Pulmonary artery endothelial cell (primary cell): ENCODE measurements around the gene ARHGEF37. TPM values are rescaled to one million over a fixed set of nuclear protein-coding genes. Genes with fewer than 3 reads are reported as not detected.
"Not testable (repeated sequence)": the region's sequence is repeated elsewhere in the genome, so short reads cannot be mapped to it uniquely, and the experiment has no call there.

Experiments
- DNase-seq: peaks from one replicate; pipeline ENCODE4 v3.0.0-alpha.2; 2011; ENCODE audit warnings: low read depth, low spot score
- total RNA-seq: library from RNA; depleted of rRNA; stranded (reverse); fragments of >200 nt; gene quantifications from 2 replicates; pipeline ENCODE4 v1.2.3, GENCODE V29; 2014

The ARHGEF37 gene
- total RNA-seq, 1 donor from 2014 or later = 9.2 TPM

DNA sequence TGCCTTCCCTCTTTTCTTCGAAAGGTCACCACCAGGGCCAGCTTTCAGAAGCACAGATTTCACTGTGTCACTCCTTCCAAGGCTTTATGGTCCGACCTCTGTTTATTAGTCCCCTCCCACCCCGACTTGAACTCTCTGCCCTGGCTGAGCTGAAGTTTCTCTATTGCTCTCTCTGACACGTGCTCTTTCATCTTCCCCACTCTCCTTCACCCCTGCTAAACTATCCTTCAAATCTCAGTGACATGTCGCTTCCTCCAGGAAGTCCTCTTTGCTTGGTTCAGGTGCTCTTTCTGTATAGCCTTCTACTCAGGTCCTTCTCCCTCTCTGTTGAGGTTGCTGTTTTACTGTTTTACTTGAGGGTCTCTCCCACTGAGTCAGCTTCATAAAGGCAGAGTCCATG, 64.4 kb downstream of the ARHGEF37 start:
- no peak for DNase-seq

DNA sequence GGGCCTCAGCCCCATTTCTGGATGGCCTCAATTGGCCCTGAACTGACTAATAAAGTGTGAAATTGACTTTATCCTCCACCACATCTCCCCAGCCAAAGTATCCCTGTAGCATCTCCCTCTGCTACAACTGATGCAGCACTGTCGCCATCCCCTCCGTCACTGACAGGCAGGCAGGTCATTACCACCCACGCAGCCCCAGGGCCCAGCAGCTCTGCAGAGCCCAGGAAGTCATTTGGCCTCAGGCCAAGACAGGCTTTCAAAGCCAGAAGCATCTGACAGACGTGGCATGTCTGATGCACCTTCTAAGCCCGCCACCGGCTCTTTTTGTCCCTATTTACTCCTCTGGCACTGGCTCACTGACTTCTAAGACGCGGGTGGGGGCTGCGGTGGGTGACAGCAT, 65.3 kb downstream of the ARHGEF37 start:
- no peak for DNase-seq

DNA sequence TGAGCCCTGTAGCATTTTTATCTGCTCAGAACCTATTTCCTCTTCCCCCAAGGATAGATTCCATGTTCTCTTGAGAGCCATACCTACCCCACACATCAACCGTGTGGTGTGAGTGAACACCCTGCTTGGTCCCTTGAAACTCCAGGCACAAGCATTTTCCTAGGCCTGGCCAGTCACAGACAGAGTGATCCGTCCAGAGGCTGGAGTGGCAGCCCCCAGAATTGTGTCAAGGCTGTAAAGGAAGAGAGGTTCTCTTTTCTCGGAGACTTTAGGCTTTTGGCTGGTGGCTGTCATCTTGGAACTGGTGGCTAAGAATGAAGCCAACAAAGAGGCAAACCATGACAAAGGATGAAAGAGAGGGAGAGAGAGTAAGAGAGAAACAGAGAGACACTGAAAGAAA, 66.0 kb downstream of the ARHGEF37 start:
- no peak for DNase-seq

DNA sequence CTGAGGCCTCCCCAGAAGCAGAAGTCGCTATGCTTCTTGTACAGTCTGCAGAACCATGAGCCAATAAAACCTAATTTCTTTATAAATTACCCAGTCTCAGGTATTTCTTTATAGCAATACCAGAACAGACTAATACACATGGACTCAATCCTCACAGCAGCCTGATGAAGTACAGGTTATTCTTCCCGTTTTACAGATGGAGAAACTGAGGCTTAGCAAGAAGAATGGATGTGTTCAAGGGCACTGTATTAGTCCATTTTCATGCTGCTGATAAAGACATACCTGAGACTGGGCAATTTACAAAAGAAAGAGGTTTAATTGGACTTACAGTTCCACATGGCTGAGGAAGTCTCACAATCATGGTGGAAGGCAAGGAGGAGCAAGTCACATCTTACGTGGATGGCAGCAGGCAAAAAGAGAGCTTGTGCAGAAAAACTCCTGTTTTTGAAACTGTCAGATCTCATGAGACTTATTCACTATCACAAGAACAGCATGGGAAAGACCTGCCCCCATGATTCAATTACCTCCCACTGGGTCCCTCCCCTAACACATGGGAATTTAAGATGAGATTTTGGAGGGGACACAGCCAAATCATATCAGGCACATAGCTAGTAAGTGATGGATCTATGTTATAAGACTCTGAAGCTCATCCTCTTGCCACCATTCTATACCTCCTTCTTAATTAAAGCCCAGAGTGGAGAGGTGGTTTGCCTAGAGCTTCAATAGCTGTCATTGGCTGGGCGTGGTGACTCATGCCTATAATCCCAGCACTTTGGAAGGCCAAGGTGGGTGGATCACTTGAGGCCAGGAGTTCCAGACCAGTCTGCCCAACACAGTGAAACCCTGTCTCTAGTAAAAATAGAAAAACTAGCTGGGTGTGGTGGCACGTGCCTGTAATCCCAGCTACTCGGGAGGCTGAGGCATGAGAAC, 67.4 kb downstream of the ARHGEF37 start:
- not testable (repeated sequence) for DNase-seq

DNA sequence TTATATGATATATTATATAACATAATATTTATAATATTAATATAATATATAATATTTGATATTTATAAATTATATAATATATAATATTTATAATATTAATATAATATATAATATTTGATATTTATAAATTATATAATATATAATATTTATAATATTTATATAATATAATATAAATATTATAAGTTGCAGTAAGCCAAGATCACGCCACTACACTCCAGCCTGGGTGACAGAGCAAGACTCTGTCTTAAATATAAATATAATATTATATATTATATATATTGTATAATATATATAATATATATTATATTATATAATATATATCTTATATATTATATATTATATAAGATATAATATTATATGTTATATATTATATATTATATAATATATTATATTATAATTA, 68.4 kb downstream of the ARHGEF37 start:
- not testable (repeated sequence) for DNase-seq

DNA sequence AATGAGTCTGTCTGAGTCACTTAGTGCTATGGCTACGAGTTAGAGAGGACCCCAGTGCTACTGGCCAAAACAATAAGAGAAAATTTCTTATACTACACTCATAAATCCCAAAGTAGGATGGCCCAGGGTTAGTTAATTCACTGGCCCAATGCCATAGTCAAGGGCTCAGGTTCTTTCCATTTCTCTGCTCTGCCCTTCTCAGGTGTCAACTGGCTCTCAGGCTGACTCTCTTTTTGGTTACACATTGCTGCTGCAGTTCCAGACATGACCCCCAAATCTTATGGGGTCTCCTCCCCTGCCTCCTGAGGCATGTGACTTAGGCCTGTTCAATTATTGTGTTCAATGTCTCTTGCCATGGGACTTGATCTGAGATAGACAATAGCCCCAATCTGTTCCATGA, 70.4 kb downstream of the ARHGEF37 start:
- no peak for DNase-seq

DNA sequence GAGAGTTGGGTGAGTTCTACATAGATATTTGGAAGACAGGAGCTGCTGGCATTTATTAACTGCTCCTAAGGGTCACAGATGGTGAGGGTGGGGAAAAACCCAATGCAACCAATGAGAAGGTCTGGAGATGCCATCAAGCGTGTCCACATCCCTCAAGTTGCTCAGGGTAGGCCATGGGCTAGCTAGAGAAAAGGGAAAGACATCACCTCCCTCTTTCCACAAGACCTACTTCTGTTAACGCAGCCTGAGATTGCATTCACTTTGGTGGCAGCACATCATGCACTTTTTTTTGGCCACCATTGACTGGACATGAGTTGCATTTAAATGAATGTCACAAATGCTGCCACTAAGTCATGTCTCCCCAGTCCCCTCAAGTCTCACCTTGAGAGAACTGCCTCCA, 71.4 kb downstream of the ARHGEF37 start:
- no peak for DNase-seq

DNA sequence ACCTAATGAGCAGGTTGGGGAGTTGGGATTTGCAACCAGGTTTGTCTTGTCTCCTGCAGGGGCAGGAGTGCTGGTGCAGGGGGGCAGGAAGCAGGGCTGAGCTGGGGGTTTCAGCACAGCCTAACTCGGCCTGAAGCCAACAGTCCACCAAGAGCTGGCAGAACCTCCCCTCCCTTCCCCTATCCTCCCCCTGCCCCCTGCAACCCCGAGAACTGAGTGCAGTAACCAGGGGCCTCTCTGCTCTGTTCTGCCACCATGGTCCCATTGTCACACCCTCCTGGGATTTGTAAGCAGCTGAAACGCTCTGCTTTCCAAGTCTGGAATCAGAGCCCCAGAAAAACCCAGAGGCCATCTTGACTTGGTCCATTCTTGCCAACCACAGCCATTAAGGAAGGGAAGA, 72.9 kb downstream of the ARHGEF37 start:
- DNase-seq = no peak

DNA sequence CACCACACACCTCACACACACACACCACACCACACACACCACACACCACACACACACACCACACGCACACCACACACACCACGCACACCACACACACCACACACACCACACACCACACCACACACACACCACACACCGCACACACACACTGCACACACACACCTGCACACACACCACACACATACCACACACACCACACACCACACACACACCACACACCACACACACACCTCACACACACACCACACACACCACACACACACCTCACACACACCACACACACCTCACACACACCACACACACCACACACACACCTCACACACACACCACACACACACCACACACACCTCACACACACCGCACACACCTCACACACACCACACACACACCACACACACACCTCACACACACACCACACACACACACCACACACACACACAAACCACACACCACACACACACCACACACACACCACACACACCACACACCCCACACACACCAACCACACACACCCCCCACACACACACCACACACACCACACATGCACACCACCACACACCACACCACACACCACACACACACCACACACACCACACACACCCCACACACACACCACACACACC, 73.7 kb downstream of the ARHGEF37 start:
- DNase-seq = no peak

DNA sequence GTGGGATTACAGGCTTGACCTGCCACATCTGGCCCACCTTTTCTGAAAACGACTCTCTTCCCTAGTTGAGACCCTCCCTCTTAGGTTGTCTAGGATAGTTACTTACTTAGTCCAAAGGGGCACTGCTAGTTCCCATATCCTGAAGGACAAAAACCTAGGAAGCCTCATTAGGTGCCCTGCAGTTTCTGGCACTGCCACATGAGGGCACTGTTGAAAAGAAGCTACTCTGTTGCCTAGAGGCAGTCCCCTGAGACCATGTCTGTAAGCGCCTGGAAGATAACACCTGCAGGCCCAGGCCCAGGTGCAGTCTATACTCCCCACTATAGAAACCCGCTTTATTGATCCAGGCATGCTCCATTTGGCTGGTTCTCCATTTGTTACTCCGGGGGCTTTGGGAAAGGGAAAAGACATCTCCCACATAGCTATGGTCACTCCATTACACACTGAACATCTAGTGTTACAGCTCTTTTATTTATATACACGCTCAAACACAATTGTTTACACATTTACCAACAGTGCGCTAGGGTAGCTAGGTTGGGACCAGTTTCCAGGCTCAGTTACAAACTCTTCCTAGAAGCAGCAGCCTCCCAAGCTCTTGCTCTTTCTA, 75.4 kb downstream of the ARHGEF37 start:
- DNase-seq = no peak

DNA sequence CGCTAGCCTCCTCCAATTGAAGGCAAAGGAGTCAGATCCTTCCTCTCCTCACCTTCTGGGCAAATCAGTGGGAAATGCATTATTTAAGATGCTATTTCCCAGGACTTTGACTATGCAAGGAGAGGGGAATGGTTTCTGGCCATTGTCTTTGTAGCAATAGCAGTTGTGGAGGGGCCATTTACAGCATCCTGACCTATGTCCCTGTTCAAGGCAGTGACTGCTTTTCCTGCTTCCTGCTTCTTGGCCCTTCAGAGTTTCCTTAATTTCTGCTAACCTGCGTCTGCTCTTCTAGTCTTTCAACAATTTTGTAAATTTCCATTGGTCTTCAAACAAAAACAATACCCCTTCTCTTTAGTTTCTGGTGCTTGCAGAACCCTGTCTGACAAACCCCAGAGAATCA, 76.0 kb downstream of the ARHGEF37 start:
- no peak for DNase-seq

DNA sequence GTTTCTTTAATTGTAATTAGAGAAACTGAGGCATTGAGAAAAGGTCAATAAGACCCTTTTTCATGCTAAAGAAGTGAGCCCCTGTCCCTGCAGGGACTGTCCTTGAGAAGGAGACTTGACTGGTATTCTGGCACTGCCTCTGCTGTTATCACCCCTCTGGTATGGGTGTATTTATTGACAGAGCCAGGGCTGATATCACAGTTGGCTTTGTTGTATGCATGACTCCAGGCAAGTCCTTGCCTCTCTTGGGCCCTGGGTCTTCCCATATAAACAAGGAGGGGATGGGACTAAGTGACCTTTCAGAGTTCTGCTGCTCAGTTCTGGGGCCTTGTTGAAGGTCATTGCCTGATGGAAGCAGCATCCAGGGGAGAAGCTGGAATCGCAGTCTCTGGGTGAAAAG, 77.0 kb downstream of the ARHGEF37 start:
- no peak for DNase-seq

DNA sequence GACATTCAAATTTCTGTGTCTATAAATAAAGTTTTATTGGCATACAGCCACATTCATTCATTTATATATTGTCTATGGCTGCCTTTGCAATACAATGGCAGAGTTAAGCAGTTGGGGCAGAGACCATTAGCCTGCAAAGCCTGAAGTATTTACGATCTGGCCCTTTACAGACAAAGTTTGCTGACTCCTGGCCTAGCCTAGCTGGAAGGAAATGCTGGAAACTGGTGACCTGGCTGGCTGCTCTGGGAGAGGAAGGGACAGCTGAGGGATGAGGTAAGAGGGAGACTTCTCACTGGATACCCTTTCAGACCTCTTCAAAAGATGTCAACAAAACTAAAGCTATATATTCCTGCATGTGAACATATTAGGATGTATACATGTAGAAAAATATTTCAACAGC, 82.8 kb downstream of the ARHGEF37 start:
- no peak for DNase-seq

DNA sequence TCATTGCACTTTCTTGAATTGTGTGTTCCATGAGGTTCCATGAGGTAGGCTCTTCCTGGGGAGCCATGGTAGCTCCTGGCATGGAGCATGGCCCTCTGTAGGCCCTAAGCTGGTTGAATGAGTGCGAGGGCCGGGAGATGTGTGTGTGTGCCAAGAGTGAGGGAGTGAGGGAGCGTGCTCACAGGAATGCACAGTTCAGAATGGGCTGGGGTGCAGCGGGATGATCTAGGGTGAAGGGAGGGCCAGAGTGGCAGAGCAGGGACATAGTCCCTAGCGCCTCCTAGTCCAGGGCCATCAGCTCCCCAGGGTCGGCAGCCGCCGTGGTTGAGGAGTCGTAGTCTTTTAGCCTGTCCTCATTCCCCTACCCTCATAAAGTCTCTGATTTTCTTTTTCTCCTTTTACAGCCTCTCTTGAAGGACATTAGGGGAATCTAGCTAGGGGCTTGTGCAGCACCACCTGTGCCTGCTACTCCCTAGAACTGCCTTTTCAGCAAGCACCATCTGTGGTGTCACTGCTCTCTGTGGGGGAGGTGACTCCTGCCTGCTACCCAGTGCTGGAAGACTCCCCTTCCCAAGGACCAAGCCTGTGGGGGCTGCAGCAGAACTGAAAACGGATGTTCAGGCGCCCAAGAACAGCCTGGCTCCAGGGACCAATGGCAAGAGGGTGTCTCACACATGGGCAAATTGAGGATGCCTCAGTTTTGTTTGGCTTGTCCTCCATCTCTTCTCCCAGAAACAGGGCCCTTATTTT, 83.5 kb downstream of the ARHGEF37 start:
- no peak for DNase-seq

DNA sequence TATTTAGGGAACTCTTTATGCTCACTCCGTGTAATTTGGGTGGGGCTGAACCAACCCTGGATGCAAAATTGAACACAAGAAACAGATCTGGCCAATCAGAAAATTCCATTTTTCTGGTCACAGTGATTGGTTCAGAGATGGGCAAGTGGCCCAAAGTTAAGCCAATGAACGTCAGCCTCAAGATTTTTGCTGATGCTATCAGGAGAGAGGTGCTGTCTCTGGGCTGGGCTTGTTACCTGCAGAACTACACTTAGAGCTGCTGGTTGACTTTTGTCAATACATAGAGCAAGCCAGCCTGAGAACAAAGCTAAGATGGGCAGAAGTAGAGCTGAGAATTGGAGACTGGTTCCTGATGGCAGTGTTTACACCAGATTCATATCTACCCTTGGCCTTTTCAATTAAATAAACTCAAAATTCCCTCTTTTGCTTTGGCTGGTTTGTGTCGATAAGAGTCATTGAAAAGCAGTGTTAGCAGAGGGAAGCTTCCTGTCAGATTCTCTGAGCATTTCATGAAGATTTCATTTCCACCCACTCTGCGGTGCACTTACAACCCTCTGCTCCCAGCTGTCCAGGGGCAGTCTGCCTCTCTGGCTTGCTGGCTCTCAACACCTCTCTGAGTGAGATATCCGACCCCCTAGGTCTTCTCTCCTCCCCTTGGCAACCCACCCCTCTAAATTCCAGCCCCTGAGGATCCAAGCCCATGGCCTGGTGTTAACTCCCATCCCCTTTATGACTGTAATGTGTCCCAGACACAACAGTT, 84.3 kb downstream of the ARHGEF37 start:
- no peak for DNase-seq

DNA sequence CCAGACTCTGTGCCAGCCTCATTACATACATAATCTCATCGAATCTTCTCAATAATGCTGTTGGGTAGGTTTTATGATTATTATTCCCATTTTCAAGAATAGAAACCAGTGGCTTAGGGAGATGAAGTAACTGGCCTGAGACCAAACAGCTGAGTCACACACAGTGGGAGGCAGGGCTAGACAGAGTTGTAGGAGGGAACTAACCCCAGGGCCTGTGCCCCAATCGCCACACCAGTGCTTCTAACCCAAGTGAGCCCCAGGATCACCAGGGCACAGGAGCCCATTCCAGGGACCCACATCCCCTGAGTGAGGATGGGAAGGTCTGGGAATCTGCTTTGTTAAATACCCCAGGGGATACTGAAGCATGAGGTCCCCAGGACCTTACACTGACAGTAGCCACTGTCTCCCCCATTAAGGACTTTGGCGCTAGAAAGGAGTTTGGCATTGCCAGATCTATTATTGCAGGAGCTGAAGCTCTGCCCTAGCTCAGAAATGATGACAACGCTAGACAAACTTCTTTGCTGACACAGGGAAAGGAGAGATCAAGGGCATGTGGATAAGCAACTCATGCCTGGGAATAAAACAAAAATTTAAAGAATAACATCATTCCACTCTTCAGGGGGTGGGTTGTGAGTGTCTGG, 85.0 kb downstream of the ARHGEF37 start:
- no peak for DNase-seq

DNA sequence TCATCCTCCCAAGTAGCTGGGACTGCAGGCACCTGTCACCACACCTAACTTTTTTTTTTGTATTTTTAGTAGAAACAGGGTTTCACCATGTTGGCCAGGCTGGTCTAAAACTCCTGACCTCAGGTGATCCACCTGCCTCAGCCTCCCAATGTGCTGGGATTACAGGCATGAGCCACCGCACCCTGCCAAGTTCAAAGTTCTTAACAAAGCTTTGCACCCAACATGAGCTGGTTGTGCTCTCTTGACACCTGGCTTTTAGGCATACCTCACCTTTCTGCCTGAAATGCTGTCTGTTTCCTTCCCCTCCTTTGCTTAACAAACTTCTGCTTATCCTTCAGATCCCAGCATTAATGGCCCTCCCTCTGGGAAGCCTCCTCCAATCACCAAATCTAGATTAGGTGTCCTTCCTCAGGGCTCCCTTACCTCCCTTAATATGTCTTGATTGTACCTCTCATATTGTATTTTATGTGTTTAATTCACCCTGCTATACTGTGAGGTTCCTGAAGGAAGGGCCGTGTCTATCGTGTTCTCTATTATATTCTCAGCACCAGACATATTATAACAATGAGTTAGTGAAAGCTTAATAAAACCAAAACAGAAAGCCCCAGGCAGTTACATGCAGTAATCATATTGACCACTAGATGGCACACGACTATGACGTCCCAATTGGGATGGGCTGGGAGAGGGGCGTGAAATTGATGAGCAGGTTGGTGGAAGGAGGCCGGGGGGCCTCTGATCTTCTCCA, 86.0 kb downstream of the ARHGEF37 start:
- DNase-seq = no peak

DNA sequence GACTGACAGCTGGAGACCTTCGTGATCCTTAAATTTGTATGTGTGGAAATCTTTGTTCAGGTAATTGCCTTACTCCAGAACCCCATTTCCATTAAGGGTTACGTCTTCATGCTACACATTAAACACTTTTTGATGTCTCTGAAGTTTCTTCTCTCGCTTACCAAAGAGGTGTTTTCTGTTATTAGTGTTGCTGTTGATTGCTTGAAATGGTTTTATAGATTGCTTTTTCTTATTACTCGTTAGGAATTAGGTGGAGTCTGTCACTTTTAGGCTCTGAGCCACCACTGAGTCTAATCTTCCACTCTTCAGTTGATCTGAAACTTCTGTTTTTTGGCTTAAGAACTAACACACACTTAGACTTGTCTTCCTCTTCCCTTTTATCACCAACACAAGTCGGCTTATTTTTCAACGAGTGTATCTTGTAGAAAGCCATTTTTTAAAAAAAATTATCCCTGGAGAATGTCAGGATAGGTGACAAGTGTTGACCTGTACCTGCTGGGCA, 86.6 kb downstream of the ARHGEF37 start:
- DNase-seq = no peak

DNA sequence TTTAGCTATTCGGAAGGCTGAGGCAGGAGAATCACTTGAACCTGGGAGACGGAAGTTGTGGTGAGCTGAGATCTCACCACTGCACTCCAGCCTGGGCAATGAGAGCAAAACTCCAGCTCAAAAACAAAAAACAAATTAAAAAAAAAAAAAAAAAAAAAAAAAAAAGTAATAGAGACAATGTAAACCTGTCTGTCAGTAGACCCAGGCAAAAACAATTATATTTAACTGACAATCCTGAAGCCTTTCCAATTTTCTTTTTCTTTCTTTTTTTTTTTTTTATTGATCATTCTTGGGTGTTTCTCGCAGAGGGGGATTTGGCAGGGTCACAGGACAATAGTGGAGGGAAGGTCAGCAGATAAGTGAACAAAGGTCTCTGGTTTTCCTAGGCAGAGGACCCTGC, 88.0 kb downstream of the ARHGEF37 start:
- DNase-seq = not testable (repeated sequence)

DNA sequence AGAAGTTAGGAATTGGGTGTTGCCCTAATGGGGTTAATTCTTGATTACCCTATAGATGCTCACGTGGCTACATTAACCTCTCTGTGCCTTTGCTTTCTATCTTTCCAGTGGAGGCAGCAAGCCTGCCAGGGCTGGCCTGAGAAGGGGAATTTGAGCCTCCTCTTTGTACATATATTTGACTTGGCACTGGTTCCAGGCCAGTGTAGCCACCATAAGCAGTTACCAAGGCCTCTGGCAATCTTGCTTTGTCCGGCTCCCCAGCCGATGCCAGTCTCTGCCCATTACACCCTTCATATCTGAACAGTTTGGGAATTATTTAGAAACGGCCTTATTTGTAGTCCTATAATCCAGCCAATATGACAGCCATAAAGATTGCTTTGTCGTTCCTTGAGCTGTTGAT, 90.2 kb downstream of the ARHGEF37 start:
- no peak for DNase-seq
